ENCODE measurements around the gene PHF13. TPM values are rescaled to one million over a fixed set of nuclear protein-coding genes. Genes with fewer than 3 reads are reported as not detected.

The PHF13 gene
- polyA plus RNA-seq, 1 of the 3 experiments (the other 2 are of a cell fraction): 8.5 TPM

DNA sequence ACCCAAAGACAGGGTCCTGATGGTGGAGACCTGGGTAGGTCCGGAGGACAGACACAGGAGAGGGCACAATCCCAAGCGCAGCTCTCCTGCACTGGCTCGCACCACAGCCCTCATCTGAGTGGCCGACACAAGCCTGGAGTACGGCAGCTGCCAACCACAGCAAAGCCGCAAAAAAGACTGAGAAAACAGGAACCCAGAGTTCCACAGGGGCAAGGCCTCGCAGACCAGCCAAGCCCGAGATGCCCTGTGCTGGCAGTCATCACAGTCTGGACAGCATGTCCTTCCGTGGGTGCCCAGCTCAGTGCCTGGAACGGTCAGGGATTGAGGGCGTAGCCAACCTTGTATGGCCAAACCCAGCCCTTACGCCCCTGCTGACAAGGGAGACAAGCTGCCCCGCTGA is 22.3 kb upstream of the PHF13 start:
- H3K9me2 ChIP-seq: no peaks in the 10 kb centered on the region
- 0 out of 2 replicates have a peak, but pooled peaks cover 4% of the 10 kb centered on the region for H4K20me1 ChIP-seq (ENCODE audit: insufficient read depth)
- H3K4me1 ChIP-seq (ENCODE audit: control insufficient read depth in 1 of 2, insufficient read depth in 2 of 2, low read depth in 1 of 2, low read length in 1 of 2): no peaks in the 10 kb centered on the region
- H3K4me3 ChIP-seq (ENCODE audit: low read depth in 2 of 2, low read length in 1 of 2): no peak overlapping the region
- H2AFZ ChIP-seq (ENCODE audit: low read depth): no peak overlapping the region
- ChIA-PET POLR2A (no interaction called here), CTCF (interaction anchor here (1.7 kb wide), 2 partner anchors 9 to 37 kb away, joined by 4 to 5 read pairs; partner anchors contain the start of gene NOL9)
- H3K9ac ChIP-seq: no peak overlapping the region
- 94% methylated on average over 5 of the region's 13 CpGs for WGBS (ENCODE audit: low lambda C conversion rate)
- no peak for DNase-seq
- no peaks in the 10 kb centered on the region for H3K9me3 ChIP-seq
- H3K27me3 ChIP-seq (ENCODE audit: insufficient read depth): no peaks in the 10 kb centered on the region
- TF ChIP-seq, protein P1, sequence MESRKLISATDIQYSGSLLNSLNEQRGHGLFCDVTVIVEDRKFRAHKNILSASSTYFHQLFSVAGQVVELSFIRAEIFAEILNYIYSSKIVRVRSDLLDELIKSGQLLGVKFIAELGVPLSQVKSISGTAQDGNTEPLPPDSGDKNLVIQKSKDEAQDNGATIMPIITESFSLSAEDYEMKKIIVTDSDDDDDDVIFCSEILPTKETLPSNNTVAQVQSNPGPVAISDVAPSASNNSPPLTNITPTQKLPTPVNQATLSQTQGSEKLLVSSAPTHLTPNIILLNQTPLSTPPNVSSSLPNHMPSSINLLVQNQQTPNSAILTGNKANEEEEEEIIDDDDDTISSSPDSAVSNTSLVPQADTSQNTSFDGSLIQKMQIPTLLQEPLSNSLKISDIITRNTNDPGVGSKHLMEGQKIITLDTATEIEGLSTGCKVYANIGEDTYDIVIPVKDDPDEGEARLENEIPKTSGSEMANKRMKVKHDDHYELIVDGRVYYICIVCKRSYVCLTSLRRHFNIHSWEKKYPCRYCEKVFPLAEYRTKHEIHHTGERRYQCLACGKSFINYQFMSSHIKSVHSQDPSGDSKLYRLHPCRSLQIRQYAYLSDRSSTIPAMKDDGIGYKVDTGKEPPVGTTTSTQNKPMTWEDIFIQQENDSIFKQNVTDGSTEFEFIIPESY (IDR thresholded peaks at IDR 0.05; ENCODE audit: borderline replicate concordance, low read depth): no peak
- TF ChIP-seq SIN3A (IDR thresholded peaks at IDR 0.05; ENCODE audit: borderline replicate concordance, low read depth, low read length): no peak
- TF ChIP-seq EZH2phosphoT487 (IDR thresholded peaks at IDR 0.05; ENCODE audit: borderline replicate concordance, low read depth): no peak
- TF ChIP-seq POLR2AphosphoS5 (IDR thresholded peaks at IDR 0.05; ENCODE audit: low read depth, low read length): no peak
- TF ChIP-seq USF1 (IDR thresholded peaks at IDR 0.05; ENCODE audit: borderline replicate concordance, low read depth): no peak
- TF ChIP-seq RAD21 (IDR thresholded peaks at IDR 0.05; ENCODE audit: low read length): no peak
- no peak for TF ChIP-seq FOXM1 (IDR thresholded peaks at IDR 0.05; ENCODE audit: low read depth)
- no peak for TF ChIP-seq YY1 (IDR thresholded peaks at IDR 0.05; ENCODE audit: low read depth)
- TF ChIP-seq, protein P2, sequence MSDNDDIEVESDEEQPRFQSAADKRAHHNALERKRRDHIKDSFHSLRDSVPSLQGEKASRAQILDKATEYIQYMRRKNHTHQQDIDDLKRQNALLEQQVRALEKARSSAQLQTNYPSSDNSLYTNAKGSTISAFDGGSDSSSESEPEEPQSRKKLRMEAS (IDR thresholded peaks at IDR 0.05; ENCODE audit: low read depth): no peak
- TF ChIP-seq TAF1 (IDR thresholded peaks at IDR 0.05; ENCODE audit: borderline replicate concordance, low read depth, low read length): no peak
- no peak for TF ChIP-seq GABPA (IDR thresholded peaks at IDR 0.05; ENCODE audit: low read depth)
- H3F3A ChIP-seq (replicated peaks; ENCODE audit: insufficient read depth): no peaks in the 10 kb centered on the region
- peaks cover 4% of the 10 kb centered on the region; the same call in 1 of the 2 replicates for H3K79me2 ChIP-seq (ENCODE audit: insufficient read depth)
- H3K27ac ChIP-seq (ENCODE audit: low read depth in 2 of 2, low read length in 1 of 2): no peak overlapping the region
- H3K36me3 ChIP-seq (replicated peaks in 1 of 2; ENCODE audit: control insufficient read depth in 1 of 2, insufficient read depth in 2 of 2, low read length in 1 of 2): peaks cover 2 to 45% of the 10 kb centered on the region in 2 experiments
- H3K4me2 ChIP-seq: no peak overlapping the region

DNA sequence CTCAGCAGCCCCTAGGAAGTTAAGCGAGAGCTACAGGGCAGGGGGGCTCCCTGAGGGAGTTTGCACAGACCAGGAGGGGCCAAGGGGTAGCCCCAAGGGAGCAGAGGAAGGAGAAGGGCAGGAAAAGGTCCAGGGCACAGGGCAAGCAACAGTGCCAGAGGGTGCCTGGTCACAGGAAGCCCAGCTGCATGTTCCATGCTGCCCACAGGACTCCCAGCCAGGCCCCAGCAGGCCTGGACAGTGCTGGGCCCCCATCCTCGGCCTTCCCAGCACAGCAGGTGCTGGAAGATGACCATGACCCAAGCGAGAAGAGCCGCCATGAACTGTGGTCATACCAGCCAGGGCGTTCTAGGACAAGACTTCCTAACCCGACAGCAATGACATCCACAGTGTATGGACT is 21.9 kb upstream of the PHF13 start:
- Histone ChIP-seq H2AFZ (ENCODE audit: low read depth) (no peak overlapping the region), H3K9me3 (no peaks in the 10 kb centered on the region), H3K79me2 (ENCODE audit: insufficient read depth) (peaks cover 9% of the 10 kb centered on the region; the same call in 1 of the 2 replicates), H3K27me3 (ENCODE audit: insufficient read depth) (no peaks in the 10 kb centered on the region), H3K4me2 (no peak overlapping the region), H3K9me2 (no peaks in the 10 kb centered on the region), H3K4me3 (ENCODE audit: low read depth in 2 of 2, low read length in 1 of 2) (no peak overlapping the region), H3F3A (replicated peaks; ENCODE audit: insufficient read depth) (no peaks in the 10 kb centered on the region), H3K9ac (no peak overlapping the region), H3K27ac (ENCODE audit: low read depth in 2 of 2, low read length in 1 of 2) (no peak overlapping the region), H3K4me1 (ENCODE audit: control insufficient read depth in 1 of 2, insufficient read depth in 2 of 2, low read depth in 1 of 2, low read length in 1 of 2) (no peaks in the 10 kb centered on the region; a peak in 1 of 4 replicates), H3K36me3 (replicated peaks in 1 of 2; ENCODE audit: control insufficient read depth in 1 of 2, insufficient read depth in 2 of 2, low read length in 1 of 2) (peaks cover 4 to 48% of the 10 kb centered on the region in 2 experiments), H4K20me1 (ENCODE audit: insufficient read depth) (0 out of 2 replicates have a peak, but pooled peaks cover 5% of the 10 kb centered on the region)
- POLR2A ChIA-PET: no interaction called here
- CTCF ChIA-PET: interaction anchor here (1.7 kb wide), 2 partner anchors 10 to 37 kb away, joined by 4 to 5 read pairs; partner anchors contain the start of gene NOL9
- no peak for DNase-seq
- WGBS (ENCODE audit: low lambda C conversion rate): 86% methylated on average over 1 of the region's 6 CpGs
- no peak for TF ChIP-seq TCF12 (IDR thresholded peaks at IDR 0.05)
- no peak for TF ChIP-seq POLR2AphosphoS5 (IDR thresholded peaks at IDR 0.05; ENCODE audit: low read depth, low read length)
- no peak for TF ChIP-seq EP300 (IDR thresholded peaks at IDR 0.05; ENCODE audit: borderline replicate concordance in 1 of 2, low read depth in 1 of 2, low read length in 1 of 2)
- no peak for TF ChIP-seq NFIC (IDR thresholded peaks at IDR 0.05; ENCODE audit: borderline replicate concordance)
- TF ChIP-seq GATA2 (CRISPR knock-in tag; IDR thresholded peaks at IDR 0.05): no peak
- TF ChIP-seq, protein P1 (IDR thresholded peaks at IDR 0.05; ENCODE audit: borderline replicate concordance, low read depth): no peak
- TF ChIP-seq, protein P3, sequence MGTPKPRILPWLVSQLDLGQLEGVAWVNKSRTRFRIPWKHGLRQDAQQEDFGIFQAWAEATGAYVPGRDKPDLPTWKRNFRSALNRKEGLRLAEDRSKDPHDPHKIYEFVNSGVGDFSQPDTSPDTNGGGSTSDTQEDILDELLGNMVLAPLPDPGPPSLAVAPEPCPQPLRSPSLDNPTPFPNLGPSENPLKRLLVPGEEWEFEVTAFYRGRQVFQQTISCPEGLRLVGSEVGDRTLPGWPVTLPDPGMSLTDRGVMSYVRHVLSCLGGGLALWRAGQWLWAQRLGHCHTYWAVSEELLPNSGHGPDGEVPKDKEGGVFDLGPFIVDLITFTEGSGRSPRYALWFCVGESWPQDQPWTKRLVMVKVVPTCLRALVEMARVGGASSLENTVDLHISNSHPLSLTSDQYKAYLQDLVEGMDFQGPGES (IDR thresholded peaks at IDR 0.05; ENCODE audit: low read depth, low read length): no peak
- TF ChIP-seq TAF1 (IDR thresholded peaks at IDR 0.05; ENCODE audit: borderline replicate concordance, low read depth, low read length): no peak
- no peak for TF ChIP-seq EZH2phosphoT487 (IDR thresholded peaks at IDR 0.05; ENCODE audit: borderline replicate concordance, low read depth)
- TF ChIP-seq ELF1 (IDR thresholded peaks at IDR 0.05): no peak
- no peak for TF ChIP-seq FOXJ3 (CRISPR knock-in tag; IDR thresholded peaks at IDR 0.05)
- TF ChIP-seq MXI1 (IDR thresholded peaks at IDR 0.05; ENCODE audit: low read depth, low read length): no peak
- no peak for TF ChIP-seq FOSL2 (IDR thresholded peaks at IDR 0.05; ENCODE audit: borderline replicate concordance, low read depth)
- no peak for TF ChIP-seq RAD21 (IDR thresholded peaks at IDR 0.05; ENCODE audit: low read length)

All from SK-N-SH (cell line).